ENCODE data around the gene IQGAP2. TPM values are rescaled to one million over a fixed set of nuclear protein-coding genes. Genes with fewer than 3 reads are reported as not detected.

The IQGAP2 gene
- total RNA-seq, 2 donors from 2014 or later: 15.3 to 17.6 TPM

DNA sequence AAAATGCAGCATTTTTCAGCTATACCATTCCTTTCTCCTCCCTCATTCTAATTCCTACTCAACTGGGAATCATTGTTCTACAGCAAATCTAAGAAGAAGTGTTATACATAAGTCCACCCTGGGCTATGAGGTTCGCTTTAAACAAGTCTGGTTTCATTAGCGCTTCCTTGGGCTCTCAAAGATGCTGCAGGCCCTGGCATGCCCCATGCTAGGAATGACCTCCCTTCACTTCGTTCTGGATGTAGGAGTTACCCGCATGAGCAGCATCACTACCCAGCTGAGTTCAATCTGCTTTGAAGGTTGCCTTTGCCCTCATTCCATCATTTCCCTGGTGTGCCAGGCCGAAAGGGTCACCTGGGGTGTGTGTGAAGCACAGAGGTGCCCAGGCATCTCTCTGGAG lies 348.2 kb downstream of the IQGAP2 start:
- Histone ChIP-seq H3K27ac (no peak overlapping the region), H3K4me1 (ENCODE audit: control insufficient read depth in 1 of 2, low read depth in 2 of 2) (no peaks in the 10 kb centered on the region), H3K9me3 (no peaks in the 10 kb centered on the region), H3K4me3 (no peak overlapping the region), H3K36me3 (no peaks in the 10 kb centered on the region), H3K27me3 (replicated peaks; ENCODE audit: insufficient read depth) (no peaks in the 10 kb centered on the region)
- TF ChIP-seq, protein P1, sequence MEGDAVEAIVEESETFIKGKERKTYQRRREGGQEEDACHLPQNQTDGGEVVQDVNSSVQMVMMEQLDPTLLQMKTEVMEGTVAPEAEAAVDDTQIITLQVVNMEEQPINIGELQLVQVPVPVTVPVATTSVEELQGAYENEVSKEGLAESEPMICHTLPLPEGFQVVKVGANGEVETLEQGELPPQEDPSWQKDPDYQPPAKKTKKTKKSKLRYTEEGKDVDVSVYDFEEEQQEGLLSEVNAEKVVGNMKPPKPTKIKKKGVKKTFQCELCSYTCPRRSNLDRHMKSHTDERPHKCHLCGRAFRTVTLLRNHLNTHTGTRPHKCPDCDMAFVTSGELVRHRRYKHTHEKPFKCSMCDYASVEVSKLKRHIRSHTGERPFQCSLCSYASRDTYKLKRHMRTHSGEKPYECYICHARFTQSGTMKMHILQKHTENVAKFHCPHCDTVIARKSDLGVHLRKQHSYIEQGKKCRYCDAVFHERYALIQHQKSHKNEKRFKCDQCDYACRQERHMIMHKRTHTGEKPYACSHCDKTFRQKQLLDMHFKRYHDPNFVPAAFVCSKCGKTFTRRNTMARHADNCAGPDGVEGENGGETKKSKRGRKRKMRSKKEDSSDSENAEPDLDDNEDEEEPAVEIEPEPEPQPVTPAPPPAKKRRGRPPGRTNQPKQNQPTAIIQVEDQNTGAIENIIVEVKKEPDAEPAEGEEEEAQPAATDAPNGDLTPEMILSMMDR (IDR thresholded peaks at IDR 0.05): no peak
- DNase-seq (ENCODE audit: low spot score): no peak
- no peak for ATAC-seq (ENCODE audit: insufficient number of reproducible peaks, low FRiP score, low read depth)

DNA sequence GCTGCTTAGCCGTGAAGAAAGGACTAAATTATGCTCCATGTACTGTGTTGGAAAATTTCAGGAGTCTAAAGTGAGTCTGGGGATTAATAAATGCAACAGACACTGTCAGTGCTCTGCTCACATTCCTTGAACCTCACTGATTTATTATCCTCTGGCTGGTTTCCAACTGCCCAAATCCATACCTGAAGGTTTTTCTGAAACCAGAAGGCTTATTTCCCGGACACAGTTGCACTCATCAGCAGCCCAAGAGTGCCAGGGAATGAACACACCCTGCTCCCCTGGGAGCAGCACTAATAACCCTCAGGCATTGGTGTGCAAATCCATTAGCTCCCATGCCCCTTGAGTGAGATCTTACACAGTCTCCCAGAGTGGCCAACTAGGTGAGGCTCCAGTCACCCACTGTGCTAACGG lies 351.6 kb downstream of the IQGAP2 start:
- no peaks in the 10 kb centered on the region for H3K27me3 ChIP-seq (replicated peaks; ENCODE audit: insufficient read depth)
- H3K4me1 ChIP-seq (ENCODE audit: control insufficient read depth in 1 of 2, low read depth in 2 of 2): no peaks in the 10 kb centered on the region
- ATAC-seq (ENCODE audit: insufficient number of reproducible peaks, low FRiP score, low read depth) (no peak), DNase-seq (ENCODE audit: low spot score) (no peak)
- no peaks in the 10 kb centered on the region for H3K9me3 ChIP-seq
- no peak overlapping the region for H3K27ac ChIP-seq
- no peak overlapping the region for H3K4me3 ChIP-seq
- TF ChIP-seq, protein P1 (IDR thresholded peaks at IDR 0.05): no peak
- H3K36me3 ChIP-seq: no peaks in the 10 kb centered on the region

DNA sequence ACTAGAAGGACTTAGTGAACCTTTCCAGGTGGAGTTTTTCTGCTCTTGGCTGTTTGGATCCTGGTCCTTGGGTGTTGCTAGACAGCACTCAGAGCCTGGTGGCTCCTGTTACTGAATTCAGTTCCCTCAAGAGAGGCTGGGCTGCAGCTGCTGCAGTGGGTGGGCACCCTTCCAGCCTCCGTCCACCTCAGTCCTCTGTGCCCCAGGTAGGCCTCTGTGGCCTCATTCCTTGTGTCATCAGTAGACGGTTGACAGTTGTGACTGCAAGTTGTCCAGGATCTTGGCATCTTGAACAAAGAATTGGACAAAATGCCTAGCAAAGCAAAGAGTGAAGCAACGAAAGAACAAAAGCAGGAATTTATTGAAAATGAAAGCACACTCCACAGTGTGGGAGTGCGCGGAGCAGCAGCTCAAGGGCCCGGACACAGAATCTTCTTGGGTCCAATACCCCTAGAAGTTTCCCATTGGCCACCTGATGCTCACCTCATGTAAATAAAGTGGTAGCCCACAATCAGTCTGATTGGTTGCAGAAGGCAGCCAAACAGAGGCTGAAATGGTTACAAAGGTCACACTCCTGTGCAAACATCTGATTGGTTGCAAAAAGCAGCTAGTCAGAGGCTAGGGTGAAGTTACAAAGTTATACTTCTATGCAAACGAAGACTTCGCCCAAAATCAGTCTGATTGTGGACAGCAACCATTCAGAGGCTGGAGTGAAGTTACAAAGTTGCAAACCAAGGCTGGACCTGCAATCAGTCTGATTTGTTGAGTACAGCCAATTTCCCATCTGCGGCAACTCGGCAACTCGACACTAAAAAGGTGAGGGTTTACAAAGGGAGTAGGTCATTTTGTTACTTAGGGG lies 352.9 kb downstream of the IQGAP2 start:
- Histone ChIP-seq H3K27me3 (replicated peaks; ENCODE audit: insufficient read depth) (no peaks in the 10 kb centered on the region), H3K4me1 (ENCODE audit: control insufficient read depth in 1 of 2, low read depth in 2 of 2) (no peaks in the 10 kb centered on the region), H3K4me3 (no peak overlapping the region), H3K27ac (no peak overlapping the region), H3K36me3 (no peaks in the 10 kb centered on the region), H3K9me3 (no peaks in the 10 kb centered on the region)
- no peak for DNase-seq (ENCODE audit: low spot score)
- TF ChIP-seq, protein P1 (IDR thresholded peaks at IDR 0.05): no peak
- no peak for ATAC-seq (ENCODE audit: insufficient number of reproducible peaks, low FRiP score, low read depth)

DNA sequence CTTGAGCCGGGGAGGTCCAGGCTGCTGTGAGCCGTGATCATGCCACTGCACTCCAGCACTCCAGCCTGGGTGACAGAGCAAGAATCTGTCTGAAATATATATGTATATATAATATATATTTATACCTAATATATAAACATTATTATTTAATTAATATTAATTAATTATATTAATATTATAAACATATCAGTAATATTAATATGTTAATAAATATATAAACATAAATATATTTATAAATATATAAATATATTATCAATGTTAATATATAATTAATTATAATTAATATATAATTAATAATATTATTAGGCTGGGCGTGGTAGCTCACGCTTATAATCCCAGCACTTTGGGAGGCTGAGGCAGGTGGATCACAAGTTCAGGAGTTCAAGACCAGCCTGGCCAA lies 354.0 kb downstream of the IQGAP2 start:
- no peaks in the 10 kb centered on the region for H3K36me3 ChIP-seq
- TF ChIP-seq, protein P1 (IDR thresholded peaks at IDR 0.05): no peak
- ATAC-seq (ENCODE audit: insufficient number of reproducible peaks, low FRiP score, low read depth) (no peak), DNase-seq (ENCODE audit: low spot score) (no peak)
- H3K27ac ChIP-seq: no peak overlapping the region
- H3K9me3 ChIP-seq: no peaks in the 10 kb centered on the region
- no peak overlapping the region for H3K4me3 ChIP-seq
- no peaks in the 10 kb centered on the region for H3K4me1 ChIP-seq (ENCODE audit: control insufficient read depth in 1 of 2, low read depth in 2 of 2)
- no peaks in the 10 kb centered on the region for H3K27me3 ChIP-seq (replicated peaks; ENCODE audit: insufficient read depth)

Other genes with a start within 250 kb of the IQGAP2 start
- 10 to 100 TPM in 1 of 2 donors, 1 to 10 TPM in 1; 2.7 to 13.7 TPM for gene F2RL2, start 220.1 kb downstream of the IQGAP2 start, total RNA-seq